HepG2 (cell line): ENCODE data around the gene BCL2A1. TPM values are rescaled to one million over a fixed set of nuclear protein-coding genes. Genes with fewer than 3 reads are reported as not detected.
"Not testable (repeated sequence)": the region's sequence is repeated elsewhere in the genome, so short reads cannot be mapped to it uniquely, and the experiment has no call there.

Source experiments
- ATAC-seq: fragments of 200-7000 bp; cut with Tn5 transposase; 3 replicates; pipeline ENCODE4 v1.9.1; 2020; ENCODE audit warnings: mild to moderate bottlenecking, moderate library complexity
- BruUV-seq: library from RNA; stranded (reverse); fragments of 400-500 nt; replicated peaks from 2 replicates; lab custom pipeline; 2021; lab: Mats Ljungman, UMichigan
- CTCF ChIA-PET: fragments of 300-600 bp; formaldehyde crosslinking; extraction: SDS; loops from one replicate; lab custom pipeline; 2021; ENCODE audit warnings: low total read pairs, inconsistent platforms, low intra/inter-chr PET ratio; lab: Yijun Ruan, JAX
- POLR2A ChIA-PET: fragments of 350-600 bp; sonication (Branson Sonifier 250); formaldehyde crosslinking; loops from one replicate; lab custom pipeline; 2020; ENCODE audit warnings: antibody characterized with exemption, inconsistent platforms; lab: Yijun Ruan, JAX
- DNase-seq: peaks from one replicate; pipeline ENCODE4 v3.0.0-alpha.2; 2015; ENCODE audit warnings: low spot score
- FAIRE-seq: peaks from 3 replicates; lab custom pipeline; 2011; peaks lifted over from hg19 to GRCh38; lab: Jason Lieb, UNC
- H2AFZ ChIP-seq: one replicate; pipeline ENCODE4 v1.6.1; 2011; ENCODE audit warnings: low read length, inconsistent platforms
- H3K27ac ChIP-seq: fragments of 300-600 bp; 3 replicates; pipeline ENCODE4 v1.8.0; 2011; ENCODE audit warnings: mixed run types, mild to moderate bottlenecking, mixed read lengths, low read length, inconsistent platforms; ENCODE audit not compliant: insufficient read depth; ENCODE audit errors: extremely low read length
- H3K27me3 ChIP-seq, 2 experiments: fragments of 200-600 bp in 1 of 2; 2 replicates in 1 of 2; 3 replicates in 1 of 2; pipeline versions ENCODE4 v1.6.0 to v1.8.0; 2011; ENCODE audit warnings: low read length in 2 of 2, mild to moderate bottlenecking in 2 of 2, moderate library complexity in 2 of 2, inconsistent platforms in 1 of 2; ENCODE audit not compliant: insufficient read depth in 2 of 2, control insufficient read depth in 1 of 2
- H3K36me3 ChIP-seq, 2 experiments: fragments of 200-600 bp in 1 of 2; replicated peaks in 1 of 2; 2 replicates in 1 of 2; 3 replicates in 1 of 2; pipeline versions ENCODE4 v1.5.1 to v1.8.0; 2011; ENCODE audit warnings: low read length in 2 of 2, inconsistent platforms in 1 of 2; ENCODE audit not compliant: insufficient read depth in 2 of 2, control insufficient read depth in 1 of 2
- H3K4me1 ChIP-seq: 2 replicates; pipeline ENCODE4 v1.5.1; 2012; ENCODE audit warnings: low read length, inconsistent platforms; ENCODE audit not compliant: insufficient read depth
- H3K4me2 ChIP-seq: 2 replicates; pipeline ENCODE4 v1.6.0; 2011; ENCODE audit warnings: low read depth, low read length, inconsistent platforms
- H3K4me3 ChIP-seq, 3 experiments: fragments of 200-600 bp in 1 of 3; sonication (generic), shearing (Covaris generic) in 1 of 3; replicated peaks in 1 of 3; 2 replicates each; pipeline ENCODE4 v1.5.1; 2011 to 2016; ENCODE audit warnings: low read length in 3 of 3, inconsistent platforms in 2 of 3, low read depth in 2 of 3, mild to moderate bottlenecking in 2 of 3, control low read depth in 1 of 3, mixed read lengths in 1 of 3; ENCODE audit not compliant: insufficient read depth in 1 of 3
- H3K79me2 ChIP-seq: one replicate; pipeline ENCODE4 v1.6.1; 2011; ENCODE audit warnings: low read length, inconsistent platforms; ENCODE audit not compliant: insufficient read depth
- H3K9ac ChIP-seq: 2 replicates; pipeline ENCODE4 v1.6.0; 2011; ENCODE audit warnings: mild to moderate bottlenecking, low read depth, low read length, inconsistent platforms; ENCODE audit not compliant: insufficient read depth
- H3K9me3 ChIP-seq: 2 replicates; pipeline ENCODE4 v1.5.1; 2012; ENCODE audit warnings: mild to moderate bottlenecking, low read length
- H4K20me1 ChIP-seq: 2 replicates; pipeline ENCODE4 v1.6.0; 2011; ENCODE audit warnings: inconsistent platforms, mild to moderate bottlenecking, low read length, moderate library complexity; ENCODE audit not compliant: insufficient read depth
- NCOR1 ChIP-seq: fragments of 200-600 bp; sonication (generic); IDR thresholded peaks from 2 replicates; pipeline ENCODE4 v1.7.0; 2017; ENCODE audit warnings: antibody characterized with exemption, low read length, borderline replicate concordance
- ZEB1 ChIP-seq: IDR thresholded peaks from 2 replicates; pipeline ENCODE4 v1.6.1; 2012; ENCODE audit warnings: mild to moderate bottlenecking, low read depth, inconsistent platforms; ENCODE audit not compliant: insufficient replicate concordance
- ZFP36L2 ChIP-seq: sonication (generic); formaldehyde crosslinking; IDR thresholded peaks from 2 replicates; pipeline ENCODE4 v1.4.0; 2020; ENCODE audit warnings: missing genetic modification reagents
- ZNF407 ChIP-seq: sonication (generic); formaldehyde crosslinking; IDR thresholded peaks from one replicate; pipeline ENCODE4 v1.5.1; 2020; ENCODE audit warnings: mild to moderate bottlenecking, missing genetic modification reagents; ENCODE audit errors: not compliant biosample characterization
- ZNF580 ChIP-seq: IDR thresholded peaks from 2 replicates; pipeline ENCODE4 v1.6.1; 2016; ENCODE audit warnings: low read depth, borderline replicate concordance
- ZZZ3 ChIP-seq: sonication (generic); formaldehyde crosslinking; IDR thresholded peaks from 2 replicates; pipeline ENCODE4 v1.4.0; 2020; ENCODE audit warnings: missing genetic modification reagents, mild to moderate bottlenecking, borderline replicate concordance
- WGBS: methylation state at CpG from one replicate; pipeline ENCODE4 v1.1.6; 2017; ENCODE audit warnings: low lambda C conversion rate; 5-methylcytosine and 5-hydroxymethylcytosine counted together
- in situ Hi-C: cut with HindIII; loops from 2 replicates; pipeline ENCODE4 v1.10.0; 2017; ENCODE audit warnings: low pct_unique_long_range_greater_than_20kb; ENCODE audit not compliant: extremely low pct_ligation_motif_present
- intact Hi-C: fragments of 100-400 bp; cut with micrococcal nuclease; formaldehyde crosslinking; loops from one replicate; pipeline ENCODE4 v1.10.0; 2022; ENCODE audit not compliant: unreplicated experiment
- polyA plus RNA-seq, 8 experiments: library from polyadenylated mRNA; depleted of rRNA in 3 of 8; stranded (reverse) in 7 of 8; unstranded in 1 of 8; fragments of >200 nt; fragmentation: Illumina TruSeq in 4 of 8; extraction: Trizol in 4 of 8; gene quantifications; 2 replicates each; pipeline versions ENCODE4 v1.2.1 to v1.2.3, GENCODE V29; 2011 to 2016; ENCODE audit warnings: low read depth in 4 of 8, missing spikeins in 1 of 8, mixed read lengths in 1 of 8; ENCODE audit not compliant: insufficient read depth in 1 of 8
- total RNA-seq, 5 experiments: library from RNA; depleted of rRNA; stranded (reverse); fragments of >200 nt; fragmentation: Illumina TruSeq; extraction: Trizol; gene quantifications; 2 replicates each; pipeline ENCODE4 v1.2.3, GENCODE V29; 2016; ENCODE audit warnings: low read depth in 1 of 5
- TF ChIP-seq, protein P1 (sequence below): sonication (generic); formaldehyde crosslinking; conservative IDR thresholded peaks from 2 replicates; pipeline ENCODE4 v1.4.0; 2020; ENCODE audit warnings: missing genetic modification reagents
- TF ChIP-seq, protein P2 (sequence below): sonication (generic); formaldehyde crosslinking; IDR thresholded peaks from 2 replicates; pipeline ENCODE4 v1.4.0; 2020; ENCODE audit warnings: missing genetic modification reagents, mild to moderate bottlenecking, borderline replicate concordance

Gene BCL2A1
- total and polyA plus RNA-seq, 2 of the 13 experiments (the other 11 are each of a cell fraction or from before 2014, with no cell fraction given), result 0.08 to 0.31 TPM

DNA sequence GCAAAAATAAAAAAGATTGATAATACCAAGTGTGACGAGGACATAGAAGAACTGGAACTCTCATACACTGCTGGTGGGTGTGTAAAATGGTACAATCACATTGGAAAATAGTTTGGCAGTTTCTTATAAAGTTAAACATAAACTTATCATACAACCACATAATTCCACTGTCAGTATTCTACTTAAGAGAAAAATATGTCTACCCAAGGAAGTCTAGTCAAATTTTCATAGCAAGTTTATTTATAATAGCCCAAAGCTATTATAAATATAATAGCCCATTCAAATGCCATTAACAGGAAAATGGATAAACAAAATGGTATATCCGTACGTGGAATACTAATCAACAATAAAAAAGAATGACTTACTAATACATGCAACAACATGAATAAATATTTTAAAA lies 40.6 kb upstream of the BCL2A1 start (continued):
- TF ChIP-seq ZNF407 (CRISPR knock-in tag) (no peak), ZEB1 (no peak), ZZZ3 (CRISPR knock-in tag) (no peak), ZNF580 (no peak), NCOR1 (no peak), ZFP36L2 (CRISPR knock-in tag) (no peak)
- TF ChIP-seq, protein P1, sequence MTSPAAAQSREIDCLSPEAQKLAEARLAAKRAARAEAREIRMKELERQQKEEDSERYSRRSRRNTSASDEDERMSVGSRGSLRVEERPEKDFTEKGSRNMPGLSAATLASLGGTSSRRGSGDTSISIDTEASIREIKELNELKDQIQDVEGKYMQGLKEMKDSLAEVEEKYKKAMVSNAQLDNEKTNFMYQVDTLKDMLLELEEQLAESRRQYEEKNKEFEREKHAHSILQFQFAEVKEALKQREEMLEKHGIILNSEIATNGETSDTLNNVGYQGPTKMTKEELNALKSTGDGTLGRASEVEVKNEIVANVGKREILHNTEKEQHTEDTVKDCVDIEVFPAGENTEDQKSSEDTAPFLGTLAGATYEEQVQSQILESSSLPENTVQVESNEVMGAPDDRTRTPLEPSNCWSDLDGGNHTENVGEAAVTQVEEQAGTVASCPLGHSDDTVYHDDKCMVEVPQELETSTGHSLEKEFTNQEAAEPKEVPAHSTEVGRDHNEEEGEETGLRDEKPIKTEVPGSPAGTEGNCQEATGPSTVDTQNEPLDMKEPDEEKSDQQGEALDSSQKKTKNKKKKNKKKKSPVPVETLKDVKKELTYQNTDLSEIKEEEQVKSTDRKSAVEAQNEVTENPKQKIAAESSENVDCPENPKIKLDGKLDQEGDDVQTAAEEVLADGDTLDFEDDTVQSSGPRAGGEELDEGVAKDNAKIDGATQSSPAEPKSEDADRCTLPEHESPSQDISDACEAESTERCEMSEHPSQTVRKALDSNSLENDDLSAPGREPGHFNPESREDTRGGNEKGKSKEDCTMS (CRISPR knock-in tag), result no peak
- TF ChIP-seq, protein P2, sequence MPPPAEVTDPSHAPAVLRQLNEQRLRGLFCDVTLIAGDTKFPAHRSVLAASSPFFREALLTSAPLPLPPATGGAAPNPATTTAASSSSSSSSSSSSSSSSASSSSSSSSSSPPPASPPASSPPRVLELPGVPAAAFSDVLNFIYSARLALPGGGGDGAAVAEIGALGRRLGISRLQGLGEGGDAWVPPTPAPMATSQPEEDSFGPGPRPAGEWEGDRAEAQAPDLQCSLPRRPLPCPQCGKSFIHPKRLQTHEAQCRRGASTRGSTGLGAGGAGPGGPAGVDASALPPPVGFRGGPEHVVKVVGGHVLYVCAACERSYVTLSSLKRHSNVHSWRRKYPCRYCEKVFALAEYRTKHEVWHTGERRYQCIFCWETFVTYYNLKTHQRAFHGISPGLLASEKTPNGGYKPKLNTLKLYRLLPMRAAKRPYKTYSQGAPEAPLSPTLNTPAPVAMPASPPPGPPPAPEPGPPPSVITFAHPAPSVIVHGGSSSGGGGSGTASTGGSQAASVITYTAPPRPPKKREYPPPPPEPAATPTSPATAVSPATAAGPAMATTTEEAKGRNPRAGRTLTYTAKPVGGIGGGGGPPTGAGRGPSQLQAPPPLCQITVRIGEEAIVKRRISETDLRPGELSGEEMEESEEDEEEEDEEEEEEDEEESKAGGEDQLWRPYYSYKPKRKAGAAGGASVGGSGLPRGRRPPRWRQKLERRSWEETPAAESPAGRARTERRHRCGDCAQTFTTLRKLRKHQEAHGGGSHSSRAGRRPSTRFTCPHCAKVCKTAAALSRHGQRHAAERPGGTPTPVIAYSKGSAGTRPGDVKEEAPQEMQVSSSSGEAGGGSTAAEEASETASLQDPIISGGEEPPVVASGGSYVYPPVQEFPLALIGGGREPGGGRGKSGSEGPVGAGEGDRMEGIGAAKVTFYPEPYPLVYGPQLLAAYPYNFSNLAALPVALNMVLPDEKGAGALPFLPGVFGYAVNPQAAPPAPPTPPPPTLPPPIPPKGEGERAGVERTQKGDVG (CRISPR knock-in tag), result no peak

- H3K9ac ChIP-seq, DNase-seq, H3K27me3 ChIP-seq, H3K27ac ChIP-seq, H3K4me3 ChIP-seq, H3K9me3 ChIP-seq, H3K79me2 ChIP-seq, ATAC-seq, H4K20me1 ChIP-seq, FAIRE-seq, H3K36me3 ChIP-seq, H3K4me2 ChIP-seq, CTCF ChIA-PET, BruUV-seq, intact Hi-C loops, POLR2A ChIA-PET, H2AFZ ChIP-seq: not testable (repeated sequence)
- WGBS, result 52% methylated on average over 9 of the region's 9 CpGs
- H3K4me1 ChIP-seq, result peaks cover 32% of the 10 kb centered on the region
- in situ Hi-C loops, result loop anchor here (25.0 kb wide), 1 partner anchor 301 kb away; no protein-coding TSS in a partner anchor
Measured at GRCh38 chr15:80011041-80011523, 40.1 kb upstream of the BCL2A1 start.
